ENCODE measurements around the gene ZCCHC7.
A peak's percentile ranks its signal among the peaks of the same experiment; 100 is the strongest.
"Not testable (repeated sequence)": the region's sequence is repeated elsewhere in the genome, so short reads cannot be mapped to it uniquely, and the experiment has no call there.

Gene ZCCHC7

DNA sequence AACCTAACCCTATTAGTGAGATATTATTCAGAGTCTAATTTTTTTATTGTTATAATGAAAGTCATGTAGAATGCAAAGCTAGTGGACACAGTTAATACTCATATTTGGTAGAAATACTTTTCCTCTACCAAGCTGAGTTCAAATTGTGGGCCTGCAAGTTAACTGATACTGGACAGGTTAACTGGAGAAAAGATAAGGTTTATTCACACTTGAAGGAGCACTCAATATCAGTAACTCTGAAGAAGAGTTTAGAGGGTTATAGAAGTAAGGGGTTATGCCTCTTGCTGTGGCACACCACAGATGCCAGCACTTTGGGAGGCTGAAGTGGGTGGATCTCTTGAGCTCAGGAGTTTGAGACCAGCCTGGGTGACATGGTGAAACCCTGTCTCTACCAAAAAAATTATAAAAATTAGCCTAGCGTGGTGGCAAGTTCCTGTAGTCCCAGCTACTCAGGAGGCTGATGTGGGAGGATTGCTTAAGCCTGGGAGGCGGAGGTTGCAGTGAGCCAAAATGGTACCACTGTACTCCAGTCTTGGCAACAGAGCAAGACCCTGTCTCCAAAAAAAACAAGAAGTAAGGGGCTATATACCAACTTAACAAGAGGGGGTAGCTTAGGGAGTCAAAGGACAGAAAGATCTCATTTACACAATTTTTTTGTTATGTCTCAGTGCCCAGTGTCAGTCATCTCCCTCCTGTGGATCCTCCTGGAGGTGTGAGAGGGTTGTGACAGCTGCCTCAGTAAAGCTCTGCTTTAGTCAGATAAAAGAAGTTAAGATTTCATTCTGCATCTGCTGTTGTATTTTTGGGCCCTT, 180.9 kb downstream of the ZCCHC7 start:
- Histone ChIP-seq H3K27me3 (ENCODE audit: insufficient read depth, low read length, poor library complexity, severe bottlenecking) (no peaks in the 10 kb centered on the region), H3K79me2 (ENCODE audit: insufficient read depth, low read length) (peaks cover 73% of the 10 kb centered on the region), H3K36me3 (ENCODE audit: insufficient read depth, low read length) (peaks cover 19% of the 10 kb centered on the region; the same call in 1 of the 2 replicates), H3K4me3 (ENCODE audit: low read length, poor library complexity, severe bottlenecking) (peak overlapping the region; percentile 64), H2AFZ (ENCODE audit: low read length) (no peak overlapping the region), H3K9me2 (replicated peaks; ENCODE audit: low read depth, low read length) (no peaks in the 10 kb centered on the region), H3K4me1 (ENCODE audit: insufficient read depth, low read length, poor library complexity, severe bottlenecking) (peaks cover 88% of the 10 kb centered on the region), H3K9ac (ENCODE audit: low read depth, low read length, poor library complexity, severe bottlenecking) (peak overlapping the region; percentile 74), H4K20me1 (ENCODE audit: insufficient read depth, low read length, poor library complexity, severe bottlenecking) (no peaks in the 10 kb centered on the region), H3K4me2 (ENCODE audit: low read depth, low read length, poor library complexity, severe bottlenecking) (peak overlapping the region; percentile 83), H3F3A (ENCODE audit: low read depth) (peaks cover 10% of the 10 kb centered on the region; the same call in 1 of the 2 replicates), H3K9me3 (ENCODE audit: insufficient read depth, low read depth, low read length) (no peaks in the 10 kb centered on the region)
- TF ChIP-seq, protein P1, sequence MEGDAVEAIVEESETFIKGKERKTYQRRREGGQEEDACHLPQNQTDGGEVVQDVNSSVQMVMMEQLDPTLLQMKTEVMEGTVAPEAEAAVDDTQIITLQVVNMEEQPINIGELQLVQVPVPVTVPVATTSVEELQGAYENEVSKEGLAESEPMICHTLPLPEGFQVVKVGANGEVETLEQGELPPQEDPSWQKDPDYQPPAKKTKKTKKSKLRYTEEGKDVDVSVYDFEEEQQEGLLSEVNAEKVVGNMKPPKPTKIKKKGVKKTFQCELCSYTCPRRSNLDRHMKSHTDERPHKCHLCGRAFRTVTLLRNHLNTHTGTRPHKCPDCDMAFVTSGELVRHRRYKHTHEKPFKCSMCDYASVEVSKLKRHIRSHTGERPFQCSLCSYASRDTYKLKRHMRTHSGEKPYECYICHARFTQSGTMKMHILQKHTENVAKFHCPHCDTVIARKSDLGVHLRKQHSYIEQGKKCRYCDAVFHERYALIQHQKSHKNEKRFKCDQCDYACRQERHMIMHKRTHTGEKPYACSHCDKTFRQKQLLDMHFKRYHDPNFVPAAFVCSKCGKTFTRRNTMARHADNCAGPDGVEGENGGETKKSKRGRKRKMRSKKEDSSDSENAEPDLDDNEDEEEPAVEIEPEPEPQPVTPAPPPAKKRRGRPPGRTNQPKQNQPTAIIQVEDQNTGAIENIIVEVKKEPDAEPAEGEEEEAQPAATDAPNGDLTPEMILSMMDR (conservative IDR thresholded peaks at IDR 0.05; ENCODE audit: low read length): 0 out of 2 replicates have a peak, but pooled peaks have one; percentile 25
- TF ChIP-seq EZH2phosphoT487 (IDR thresholded peaks at IDR 0.05; ENCODE audit: borderline replicate concordance): no peak

DNA sequence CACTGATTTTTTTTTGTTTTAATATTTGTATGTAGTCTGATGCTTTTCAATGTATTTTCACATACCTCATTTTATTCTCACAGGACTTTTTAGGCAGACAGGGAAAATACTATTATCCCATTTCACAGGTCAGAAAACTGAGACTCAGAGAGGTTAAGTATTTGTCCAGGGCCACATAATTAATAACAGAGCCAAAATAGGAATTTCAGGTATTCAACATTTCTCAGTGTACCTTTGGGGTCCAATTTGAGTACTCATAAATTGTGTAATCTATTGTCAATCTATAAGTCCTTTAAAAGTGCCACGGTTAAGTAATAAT, 181.4 kb downstream of the ZCCHC7 start:
- Histone ChIP-seq H4K20me1 (ENCODE audit: insufficient read depth, low read length, poor library complexity, severe bottlenecking) (no peaks in the 10 kb centered on the region), H3K79me2 (ENCODE audit: insufficient read depth, low read length) (peaks cover 67% of the 10 kb centered on the region), H3K9me3 (ENCODE audit: insufficient read depth, low read depth, low read length) (no peaks in the 10 kb centered on the region), H3K4me1 (ENCODE audit: insufficient read depth, low read length, poor library complexity, severe bottlenecking) (peaks cover 82% of the 10 kb centered on the region), H3K36me3 (ENCODE audit: insufficient read depth, low read length) (peaks cover 19% of the 10 kb centered on the region; the same call in 1 of the 2 replicates), H3K4me2 (ENCODE audit: low read depth, low read length, poor library complexity, severe bottlenecking) (peak overlapping the region; percentile 83), H3K27me3 (ENCODE audit: insufficient read depth, low read length, poor library complexity, severe bottlenecking) (no peaks in the 10 kb centered on the region), H3K9ac (ENCODE audit: low read depth, low read length, poor library complexity, severe bottlenecking) (peak overlapping the region; percentile 74), H3K9me2 (replicated peaks; ENCODE audit: low read depth, low read length) (no peaks in the 10 kb centered on the region), H2AFZ (ENCODE audit: low read length) (no peak overlapping the region), H3F3A (ENCODE audit: low read depth) (peaks cover 10% of the 10 kb centered on the region; the same call in 1 of the 2 replicates), H3K4me3 (ENCODE audit: low read length, poor library complexity, severe bottlenecking) (peak overlapping the region; percentile 64)
- TF ChIP-seq EZH2phosphoT487 (IDR thresholded peaks at IDR 0.05; ENCODE audit: borderline replicate concordance): no peak
- TF ChIP-seq, protein P1 (conservative IDR thresholded peaks at IDR 0.05; ENCODE audit: low read length): 0 out of 2 replicates have a peak, but pooled peaks have one; percentile 7

DNA sequence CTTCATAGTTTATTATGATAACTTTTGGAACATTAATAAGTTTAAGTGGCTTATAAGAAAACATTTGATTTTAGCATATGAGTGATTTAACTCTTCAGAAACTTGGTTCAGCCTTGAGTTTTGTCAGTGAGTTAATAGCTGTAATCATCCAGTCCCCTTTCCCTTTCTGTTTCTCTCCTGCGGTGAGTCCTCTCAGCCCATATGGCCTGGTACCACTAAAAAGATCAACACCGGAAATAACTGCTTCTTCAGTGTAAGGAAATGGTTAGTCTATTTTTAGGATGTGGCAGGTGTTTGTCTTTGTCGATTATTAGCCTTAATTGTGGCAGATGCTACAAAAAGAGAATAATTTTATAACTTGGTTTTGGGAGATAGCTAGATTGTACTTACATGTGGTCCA, 181.9 kb downstream of the ZCCHC7 start:
- Histone ChIP-seq H3K4me3 (ENCODE audit: low read length, poor library complexity, severe bottlenecking) (peak overlapping the region; percentile 64), H3K9me2 (replicated peaks; ENCODE audit: low read depth, low read length) (no peaks in the 10 kb centered on the region), H3K79me2 (ENCODE audit: insufficient read depth, low read length) (peaks cover 63% of the 10 kb centered on the region), H3K27me3 (ENCODE audit: insufficient read depth, low read length, poor library complexity, severe bottlenecking) (no peaks in the 10 kb centered on the region), H2AFZ (ENCODE audit: low read length) (no peak overlapping the region), H3K36me3 (ENCODE audit: insufficient read depth, low read length) (peaks cover 24% of the 10 kb centered on the region; the same call in 1 of the 2 replicates), H3K4me1 (ENCODE audit: insufficient read depth, low read length, poor library complexity, severe bottlenecking) (peaks cover 77% of the 10 kb centered on the region), H3K9ac (ENCODE audit: low read depth, low read length, poor library complexity, severe bottlenecking) (peak overlapping the region; percentile 74), H3K4me2 (ENCODE audit: low read depth, low read length, poor library complexity, severe bottlenecking) (peak overlapping the region; percentile 83), H4K20me1 (ENCODE audit: insufficient read depth, low read length, poor library complexity, severe bottlenecking) (no peaks in the 10 kb centered on the region), H3K9me3 (ENCODE audit: insufficient read depth, low read depth, low read length) (no peaks in the 10 kb centered on the region), H3F3A (ENCODE audit: low read depth) (peaks cover 10% of the 10 kb centered on the region; the same call in 1 of the 2 replicates)
- no peak for TF ChIP-seq EZH2phosphoT487 (IDR thresholded peaks at IDR 0.05; ENCODE audit: borderline replicate concordance)
- TF ChIP-seq, protein P1 (conservative IDR thresholded peaks at IDR 0.05; ENCODE audit: low read length): no peak

DNA sequence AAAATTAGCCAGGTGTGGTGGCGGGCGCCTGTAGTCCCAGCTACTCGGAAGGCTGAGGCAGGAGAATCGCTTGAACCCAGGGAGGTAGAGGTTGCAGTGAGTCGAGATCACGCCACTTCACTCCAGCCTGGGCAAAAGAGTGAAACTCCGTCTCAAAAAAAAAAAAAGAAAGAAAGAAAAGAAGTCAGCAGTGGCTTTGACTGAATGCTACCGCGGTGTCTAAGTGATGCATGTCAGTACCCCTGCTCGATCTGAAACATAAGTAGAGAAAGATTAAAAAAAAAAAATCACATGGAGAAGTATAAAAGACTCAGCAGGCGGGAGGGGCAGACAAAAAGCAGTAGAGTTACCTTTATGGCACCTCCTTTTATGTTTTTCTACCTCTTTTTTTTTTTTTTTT, 182.9 kb downstream of the ZCCHC7 start:
- H3K9me2 ChIP-seq (replicated peaks; ENCODE audit: low read depth, low read length); H2AFZ ChIP-seq (ENCODE audit: low read length); H3K27me3 ChIP-seq (ENCODE audit: insufficient read depth, low read length, poor library complexity, severe bottlenecking); H3K9me3 ChIP-seq (ENCODE audit: insufficient read depth, low read depth, low read length); H4K20me1 ChIP-seq (ENCODE audit: insufficient read depth, low read length, poor library complexity, severe bottlenecking): not testable (repeated sequence)
- Histone ChIP-seq H3K4me2 (ENCODE audit: low read depth, low read length, poor library complexity, severe bottlenecking) (peak overlapping the region; percentile 83), H3K36me3 (ENCODE audit: insufficient read depth, low read length) (peaks cover 28% of the 10 kb centered on the region; the same call in 1 of the 2 replicates), H3K4me3 (ENCODE audit: low read length, poor library complexity, severe bottlenecking) (peak overlapping the region; percentile 64), H3K79me2 (ENCODE audit: insufficient read depth, low read length) (peaks cover 53% of the 10 kb centered on the region), H3F3A (ENCODE audit: low read depth) (peaks cover 10% of the 10 kb centered on the region; the same call in 1 of the 2 replicates), H3K4me1 (ENCODE audit: insufficient read depth, low read length, poor library complexity, severe bottlenecking) (peaks cover 67% of the 10 kb centered on the region), H3K9ac (ENCODE audit: low read depth, low read length, poor library complexity, severe bottlenecking) (peak overlapping the region; percentile 74)

Data from Loucy (cell line).